Naive thymus-derived CD4-positive, alpha-beta T cell (primary cell): ENCODE data around the gene IFRD1. TPM values are rescaled to one million over a fixed set of nuclear protein-coding genes. Genes with fewer than 3 reads are reported as not detected.

Source experiments
- ATAC-seq: fragments of 150-1000 bp; cut with Tn5 transposase; 2 replicates; pipeline ENCODE4 v1.10.0; 2021; ENCODE audit warnings: mild to moderate bottlenecking, moderate library complexity
- CTCF ChIA-PET: fragments of 350-600 bp; sonication (Branson Sonifier 250); formaldehyde crosslinking; loops from one replicate; lab custom pipeline; 2021; ENCODE audit warnings: antibody characterized with exemption; lab: Charles Lee
- POLR2A ChIA-PET: fragments of 350-600 bp; sonication (Branson Sonifier 250); formaldehyde crosslinking; loops from one replicate; lab custom pipeline; 2021; ENCODE audit warnings: antibody characterized with exemption, inconsistent platforms; lab: Charles Lee
- DNase-seq, 9 donors: peaks; one replicate each; pipeline versions ENCODE4 v3.0.0 to v3.0.0-alpha.2; 2020 to 2022; ENCODE audit warnings: mixed read lengths in 1 of 9
- H3K27ac ChIP-seq: one replicate; pipeline ENCODE4 v1.7.0; 2013; ENCODE audit warnings: mild to moderate bottlenecking, low read depth, low read length, moderate library complexity
- H3K27me3 ChIP-seq, 2 donors: one replicate each; pipeline ENCODE4 v1.7.0; 2013; ENCODE audit warnings: low read length in 2 of 2, mild to moderate bottlenecking in 2 of 2, moderate library complexity in 2 of 2; ENCODE audit not compliant: control insufficient read depth in 2 of 2, insufficient read depth in 2 of 2
- H3K36me3 ChIP-seq, 3 experiments: 1 replicate in 2 of 3; 2 replicates in 1 of 3; pipeline ENCODE4 v1.7.0; 2013; ENCODE audit warnings: low read length in 3 of 3, mild to moderate bottlenecking in 3 of 3, moderate library complexity in 1 of 3; ENCODE audit not compliant: insufficient read depth in 3 of 3, control insufficient read depth in 2 of 3
- H3K4me1 ChIP-seq, 2 donors: one replicate each; pipeline ENCODE4 v1.7.0; 2013; ENCODE audit warnings: low read length in 2 of 2, mild to moderate bottlenecking in 2 of 2, moderate library complexity in 1 of 2; ENCODE audit not compliant: control insufficient read depth in 2 of 2, insufficient read depth in 2 of 2
- H3K4me3 ChIP-seq: 2 replicates; pipeline ENCODE4 v1.7.0; 2013; ENCODE audit warnings: mild to moderate bottlenecking, low read length
- H3K9me3 ChIP-seq, 3 experiments: 1 replicate in 2 of 3; 2 replicates in 1 of 3; pipeline ENCODE4 v1.7.0; 2013; ENCODE audit warnings: low read length in 3 of 3; ENCODE audit not compliant: control insufficient read depth in 2 of 3
- H3K27ac Mint-ChIP-seq, 9 donors: one replicate each; pipeline ENCODE4 v1.8.0; 2020 to 2022; ENCODE audit warnings: mixed read lengths in 9 of 9, mild to moderate bottlenecking in 8 of 9, moderate library complexity in 5 of 9, inconsistent platforms in 2 of 9
- H3K27me3 Mint-ChIP-seq, 5 donors: one replicate each; pipeline ENCODE4 v1.8.0; 2021 to 2022; ENCODE audit warnings: mixed read lengths in 5 of 5, mild to moderate bottlenecking in 1 of 5
- H3K36me3 Mint-ChIP-seq, 5 donors: one replicate each; pipeline ENCODE4 v1.8.0; 2020 to 2022; ENCODE audit warnings: mixed read lengths in 5 of 5, mild to moderate bottlenecking in 3 of 5, inconsistent platforms in 1 of 5
- H3K4me1 Mint-ChIP-seq, 7 donors: one replicate each; pipeline ENCODE4 v1.8.0; 2020 to 2022; ENCODE audit warnings: mixed read lengths in 7 of 7, mild to moderate bottlenecking in 3 of 7, inconsistent platforms in 1 of 7
- H3K4me3 Mint-ChIP-seq, 10 donors: one replicate each; pipeline ENCODE4 v1.8.0; 2020 to 2022; ENCODE audit warnings: mild to moderate bottlenecking in 10 of 10, mixed read lengths in 10 of 10, moderate library complexity in 6 of 10, inconsistent platforms in 2 of 10
- H3K9me3 Mint-ChIP-seq, 11 donors: one replicate each; pipeline ENCODE4 v1.8.0; 2020 to 2022; ENCODE audit warnings: mixed read lengths in 11 of 11, mild to moderate bottlenecking in 4 of 11, inconsistent platforms in 1 of 11, moderate library complexity in 1 of 11
- intact Hi-C, 2 donors: fragments of 100-400 bp; cut with micrococcal nuclease; formaldehyde crosslinking; loops; one replicate each; pipeline ENCODE4 v1.15.1; 2023
- polyA plus RNA-seq, 2 donors: library from polyadenylated mRNA; unstranded; fragments of 300-500 nt; fragmentation: Illumina TruSeq; gene quantifications; one replicate each; pipeline ENCODE4 v1.2.3, GENCODE V29; 2021
- total RNA-seq, 6 experiments: library from RNA in 5 of 6; stranded (reverse) in 5 of 6; gene quantifications; 1 replicate in 5 of 6; 2 replicates in 1 of 6; pipeline ENCODE4 v1.2.3 and lab custom pipeline; 2021 to 2026

Gene IFRD1
- total and polyA plus RNA-seq, 7 experiments from 2014 or later = 25.2 to 250 (median 56.5) TPM

DNA sequence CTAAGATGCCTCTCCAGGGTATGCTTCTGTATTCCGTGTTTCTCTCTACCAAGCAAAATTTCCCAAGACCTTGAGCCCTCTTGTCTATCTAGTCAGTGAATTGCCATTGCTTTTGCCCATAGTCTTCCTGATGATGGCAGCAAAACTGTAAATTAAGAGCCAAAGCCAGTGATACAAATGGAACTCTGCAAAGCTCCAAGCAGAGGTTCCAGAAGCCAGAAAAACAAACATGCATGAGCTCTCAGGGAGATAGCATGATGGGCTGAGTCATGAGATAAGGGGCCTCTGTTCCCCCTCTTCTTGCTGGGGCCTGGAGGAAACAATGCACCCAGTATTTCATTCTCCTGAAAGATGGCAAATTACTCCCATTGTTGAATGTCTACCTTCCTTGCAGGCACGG lies 55.2 kb downstream of the IFRD1 start:
- Mint-ChIP-seq H3K4me3 (no peak overlapping the region), H3K9me3 (no peaks in the 10 kb centered on the region), H3K4me1 (peaks cover 0 to 8% (median 0%) of the 10 kb centered on the region in 7 donors), H3K27ac (no peak overlapping the region), H3K27me3 (peaks cover 0 to 10% (median 0%) of the 10 kb centered on the region in 5 donors), H3K36me3 (no peaks in the 10 kb centered on the region)
- H3K27ac ChIP-seq = no peak overlapping the region
- no peaks in the 10 kb centered on the region for H3K9me3 ChIP-seq
- ATAC-seq = no peak
- H3K4me1 ChIP-seq = no peaks in the 10 kb centered on the region
- POLR2A ChIA-PET = no interaction called here
- CTCF ChIA-PET = no interaction called here
- no peaks in the 10 kb centered on the region for H3K36me3 ChIP-seq
- H3K4me3 ChIP-seq = no peak overlapping the region
- H3K27me3 ChIP-seq = no peaks in the 10 kb centered on the region
- no peak for DNase-seq
- intact Hi-C loops = no loop called here

DNA sequence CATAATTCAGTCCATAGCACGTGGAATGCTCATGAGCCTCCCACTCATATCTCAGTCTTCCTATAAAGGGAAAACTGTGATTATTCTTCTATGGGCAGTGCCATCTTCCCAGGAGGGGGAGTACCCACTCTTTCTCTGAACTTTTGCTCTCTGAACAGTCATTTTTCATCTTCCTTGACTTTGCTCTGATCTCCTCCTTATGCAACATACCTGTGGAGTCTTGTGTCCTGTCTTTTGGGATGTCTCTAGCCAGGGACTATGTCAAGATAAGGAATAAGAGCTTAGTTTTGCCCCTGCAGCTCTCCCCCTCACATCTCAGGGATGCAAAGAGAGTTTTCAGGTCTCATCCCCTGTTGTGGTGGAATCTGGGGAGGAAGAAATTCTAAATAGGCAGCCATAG lies 58.1 kb downstream of the IFRD1 start:
- CTCF ChIA-PET = no interaction called here
- no peaks in the 10 kb centered on the region for H3K36me3 Mint-ChIP-seq
- H3K27ac Mint-ChIP-seq = no peak overlapping the region
- no peaks in the 10 kb centered on the region for H3K9me3 Mint-ChIP-seq
- no peak for ATAC-seq
- H3K4me3 Mint-ChIP-seq = no peak overlapping the region
- Histone ChIP-seq H3K4me1 (no peaks in the 10 kb centered on the region), H3K27me3 (no peaks in the 10 kb centered on the region), H3K9me3 (no peaks in the 10 kb centered on the region), H3K4me3 (no peak overlapping the region), H3K27ac (no peak overlapping the region), H3K36me3 (no peaks in the 10 kb centered on the region)
- DNase-seq = no peak
- H3K27me3 Mint-ChIP-seq = peaks cover 0 to 4% (median 0%) of the 10 kb centered on the region in 5 donors
- peaks cover 0 to 13% (median 0%) of the 10 kb centered on the region in 7 donors for H3K4me1 Mint-ChIP-seq
- intact Hi-C loops = no loop called here
- POLR2A ChIA-PET = no interaction called here

DNA sequence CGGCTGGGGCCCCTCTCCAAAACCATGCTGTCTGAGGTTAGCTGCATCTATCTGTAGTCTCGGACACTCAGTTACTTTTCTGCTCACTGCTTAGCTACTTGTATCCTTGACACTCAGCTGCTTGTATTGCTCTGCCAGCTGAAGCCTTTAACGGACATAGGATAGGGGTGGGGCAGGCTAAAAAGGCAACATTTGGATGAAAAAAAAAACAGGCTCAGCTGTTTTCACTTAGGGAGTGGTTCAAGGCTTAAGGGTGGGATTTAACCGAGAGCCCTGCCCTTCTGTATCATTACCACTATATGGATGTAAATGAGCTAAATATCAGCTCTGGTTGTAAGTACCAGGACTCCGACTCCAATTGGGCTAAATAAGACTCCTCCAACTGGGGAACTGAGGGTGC lies 59.1 kb downstream of the IFRD1 start:
- no peak overlapping the region for H3K27ac Mint-ChIP-seq
- no peaks in the 10 kb centered on the region for H3K9me3 Mint-ChIP-seq
- Histone ChIP-seq H3K4me3 (no peak overlapping the region), H3K27ac (no peak overlapping the region), H3K36me3 (no peaks in the 10 kb centered on the region), H3K27me3 (no peaks in the 10 kb centered on the region), H3K9me3 (no peaks in the 10 kb centered on the region), H3K4me1 (no peaks in the 10 kb centered on the region)
- POLR2A ChIA-PET = no interaction called here
- CTCF ChIA-PET = interaction anchor here (1.1 kb wide), 1 partner anchor 10 kb away, joined by 5 read pairs; no protein-coding TSS in a partner anchor
- DNase-seq (no peak), ATAC-seq (no peak)
- no peak overlapping the region for H3K4me3 Mint-ChIP-seq
- no peaks in the 10 kb centered on the region for H3K27me3 Mint-ChIP-seq
- no peaks in the 10 kb centered on the region for H3K36me3 Mint-ChIP-seq
- intact Hi-C loops = no loop called here
- H3K4me1 Mint-ChIP-seq = peaks cover 0 to 13% (median 0%) of the 10 kb centered on the region in 7 donors

DNA sequence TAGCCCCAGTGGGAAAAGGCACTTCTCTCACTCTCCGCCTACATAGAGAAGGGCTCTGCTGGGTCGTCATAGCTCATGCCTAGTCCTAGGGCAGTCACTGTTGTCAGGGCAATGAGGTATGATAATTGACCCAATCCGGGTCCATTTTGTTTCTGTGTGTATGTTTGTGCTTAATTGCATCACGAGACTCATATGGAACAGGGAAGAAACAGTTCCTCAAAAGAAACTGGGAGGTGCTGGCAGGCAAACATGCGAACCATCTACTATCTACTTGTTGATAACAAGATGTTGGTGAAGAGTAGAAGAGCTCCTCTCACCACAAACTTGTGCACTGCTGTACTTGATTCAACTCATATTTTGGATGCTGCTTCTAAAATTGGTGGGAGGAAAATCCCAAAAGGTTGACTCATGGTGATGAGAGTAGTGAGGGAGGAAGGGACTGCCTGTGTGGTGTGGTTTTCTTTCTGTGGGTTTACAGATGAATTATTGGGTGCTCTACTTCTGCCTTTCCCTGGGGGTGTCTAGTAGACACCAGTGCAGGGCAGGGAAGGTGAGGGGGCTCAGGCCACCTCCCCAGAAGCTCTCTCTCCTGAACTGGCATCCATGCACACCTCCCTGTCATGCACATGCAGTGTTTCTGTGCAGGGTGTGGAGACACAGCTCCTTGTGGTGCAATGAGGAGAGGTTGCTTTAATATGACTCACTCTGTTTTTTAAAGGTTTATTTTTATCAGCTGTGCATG lies 59.9 kb downstream of the IFRD1 start:
- Mint-ChIP-seq H3K27ac (no peak overlapping the region), H3K27me3 (no peaks in the 10 kb centered on the region), H3K9me3 (no peaks in the 10 kb centered on the region), H3K36me3 (no peaks in the 10 kb centered on the region), H3K4me3 (peak overlapping the region in 1 of 10 donors; percentile 2), H3K4me1 (peaks cover 0 to 13% (median 0%) of the 10 kb centered on the region in 7 donors)
- DNase-seq (peak in 1 of 9 donors; percentile 50), ATAC-seq (peak; percentile 69)
- ChIA-PET POLR2A (no interaction called here), CTCF (interaction anchor here (1.1 kb wide), 1 partner anchor 10 kb away, joined by 5 read pairs; no protein-coding TSS in a partner anchor)
- Histone ChIP-seq H3K4me1 (no peaks in the 10 kb centered on the region), H3K36me3 (no peaks in the 10 kb centered on the region), H3K27ac (no peak overlapping the region), H3K27me3 (no peaks in the 10 kb centered on the region), H3K4me3 (no peak overlapping the region), H3K9me3 (no peaks in the 10 kb centered on the region)
- intact Hi-C loops = no loop called here

DNA sequence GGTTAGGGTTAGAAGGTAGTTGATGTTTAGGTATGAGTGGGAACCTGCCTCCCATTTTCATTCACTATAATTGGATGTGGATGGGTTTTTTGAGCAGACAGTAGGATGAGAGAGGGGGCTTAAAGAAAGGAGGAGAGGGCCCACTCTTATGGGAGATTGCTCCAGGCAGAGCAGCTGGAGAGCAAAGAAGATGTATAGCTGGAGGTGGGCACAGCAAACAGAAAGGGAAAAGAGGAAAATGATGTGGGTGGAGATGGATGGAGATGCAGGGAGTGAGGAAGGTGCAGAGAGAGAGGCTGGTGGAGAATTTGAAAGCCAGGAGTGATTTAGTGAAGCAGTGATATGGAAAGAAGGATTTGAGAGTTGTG lies 60.5 kb downstream of the IFRD1 start:
- no peak overlapping the region for H3K4me3 ChIP-seq
- ATAC-seq (no peak), DNase-seq (no peak)
- no peaks in the 10 kb centered on the region for H3K4me1 ChIP-seq
- no peaks in the 10 kb centered on the region for H3K9me3 ChIP-seq
- CTCF ChIA-PET = no interaction called here
- Mint-ChIP-seq H3K27ac (no peak overlapping the region), H3K4me3 (peak overlapping the region in 1 of 10 donors; percentile 2), H3K4me1 (peaks cover 0 to 13% (median 0%) of the 10 kb centered on the region in 7 donors), H3K9me3 (no peaks in the 10 kb centered on the region), H3K36me3 (no peaks in the 10 kb centered on the region), H3K27me3 (peaks cover 0 to 4% (median 0%) of the 10 kb centered on the region in 5 donors)
- intact Hi-C loops = no loop called here
- no peak overlapping the region for H3K27ac ChIP-seq
- POLR2A ChIA-PET = no interaction called here
- no peaks in the 10 kb centered on the region for H3K36me3 ChIP-seq
- H3K27me3 ChIP-seq = no peaks in the 10 kb centered on the region

DNA sequence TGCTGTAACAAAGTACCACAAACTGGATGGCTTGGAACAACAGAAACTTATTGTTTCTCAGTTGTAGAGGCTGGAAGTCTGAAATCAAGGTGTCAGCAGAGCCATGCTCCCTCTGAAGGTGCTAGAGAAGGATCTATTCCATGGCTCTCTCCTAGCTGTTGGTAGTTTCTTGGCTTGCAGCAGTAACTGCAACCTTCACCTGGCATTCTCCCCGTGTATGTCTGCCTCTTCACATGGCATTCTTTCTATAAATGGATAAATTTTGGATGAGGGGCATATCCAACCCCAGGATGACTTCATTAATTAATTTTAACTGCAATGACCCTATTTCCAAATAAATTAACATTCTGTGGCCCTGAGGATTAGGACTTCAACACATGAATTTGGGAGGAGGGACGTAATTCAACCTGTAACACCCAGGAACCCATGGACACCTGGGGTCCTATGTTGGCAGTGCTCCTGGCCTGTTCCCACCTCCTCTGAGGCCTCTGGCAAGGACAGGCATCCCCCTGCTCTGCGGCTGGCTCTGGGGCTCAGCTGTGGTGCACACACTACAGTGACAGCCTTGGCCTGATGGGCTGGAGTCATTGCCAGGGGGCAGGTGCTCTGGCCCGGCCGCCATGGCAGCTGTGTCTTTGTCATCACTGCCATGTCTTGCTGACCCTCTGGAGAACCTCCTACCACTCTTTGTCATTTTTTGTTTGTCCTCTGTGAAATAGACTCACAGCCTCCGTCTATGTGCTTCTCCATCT lies 61.4 kb downstream of the IFRD1 start:
- H3K27me3 Mint-ChIP-seq = peaks cover 0 to 5% (median 3%) of the 10 kb centered on the region in 5 donors
- H3K36me3 ChIP-seq = no peaks in the 10 kb centered on the region
- POLR2A ChIA-PET = no interaction called here
- H3K27ac ChIP-seq = no peak overlapping the region
- no peak overlapping the region for H3K4me3 ChIP-seq
- peaks cover 0 to 13% (median 0%) of the 10 kb centered on the region in 7 donors for H3K4me1 Mint-ChIP-seq
- CTCF ChIA-PET = no interaction called here
- H3K9me3 ChIP-seq = no peaks in the 10 kb centered on the region
- intact Hi-C loops = no loop called here
- ATAC-seq (no peak), DNase-seq (no peak)
- no peak overlapping the region for H3K27ac Mint-ChIP-seq
- no peaks in the 10 kb centered on the region for H3K9me3 Mint-ChIP-seq
- no peaks in the 10 kb centered on the region for H3K4me1 ChIP-seq
- no peaks in the 10 kb centered on the region for H3K36me3 Mint-ChIP-seq
- no peaks in the 10 kb centered on the region for H3K27me3 ChIP-seq
- H3K4me3 Mint-ChIP-seq = no peak overlapping the region
